OCI-M2 (cell line): Measurements from ENCODE around the gene ZNF277.

Source experiments
- DNase-seq: peaks from one replicate; lab custom pipeline; 2025; ENCODE audit not compliant: unreplicated experiment; lab: John Stamatoyannopoulos, UW

The ZNF277 gene

DNA sequence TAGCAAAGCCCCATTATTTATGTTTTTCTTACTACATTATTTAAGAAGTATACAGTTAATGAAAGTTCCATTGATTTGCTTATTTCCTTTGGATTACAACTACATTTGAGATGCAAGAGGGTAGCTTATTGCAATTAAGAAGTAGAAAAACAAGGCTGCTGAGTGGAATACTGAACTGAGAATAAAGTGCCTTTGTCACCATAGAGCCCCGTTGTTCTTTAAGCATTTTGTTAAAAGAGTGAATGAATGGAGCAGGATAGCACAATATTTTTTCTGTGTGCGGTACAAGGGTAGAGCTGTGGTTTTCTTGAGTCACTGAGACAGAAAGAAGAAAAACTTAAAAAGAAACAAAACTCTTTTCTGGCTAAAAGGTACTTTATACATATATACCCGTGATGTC lies 45.6 kb downstream of the ZNF277 start:
- DNase-seq: no peak

- no peak for DNase-seq
These were observed 46.2 kb downstream of the ZNF277 start for GRCh38 chr7:112252691-112253090.

DNA sequence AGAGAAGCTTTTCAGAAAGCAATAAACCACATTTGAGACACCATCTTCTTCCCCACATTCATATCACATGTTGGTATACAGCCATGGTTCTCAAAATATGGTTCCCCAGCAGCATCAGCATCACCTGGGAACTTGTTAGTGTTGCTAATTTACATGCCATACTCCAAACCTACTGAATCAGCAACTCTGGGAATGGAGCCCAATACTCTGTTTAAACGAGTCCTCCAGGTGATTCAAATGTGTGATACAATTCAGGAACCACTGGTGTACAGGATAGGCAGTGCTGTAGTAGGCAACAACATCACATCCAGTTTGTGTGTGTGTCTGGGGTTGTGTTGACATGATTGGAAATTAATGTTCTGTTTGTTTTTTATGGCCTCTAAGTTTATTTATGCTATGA lies 47.7 kb downstream of the ZNF277 start:
- no peak for DNase-seq

GRCh38 chr7:112254709-112255387 lies 48.4 kb downstream of the ZNF277 start:
- DNase-seq: no peak

DNA sequence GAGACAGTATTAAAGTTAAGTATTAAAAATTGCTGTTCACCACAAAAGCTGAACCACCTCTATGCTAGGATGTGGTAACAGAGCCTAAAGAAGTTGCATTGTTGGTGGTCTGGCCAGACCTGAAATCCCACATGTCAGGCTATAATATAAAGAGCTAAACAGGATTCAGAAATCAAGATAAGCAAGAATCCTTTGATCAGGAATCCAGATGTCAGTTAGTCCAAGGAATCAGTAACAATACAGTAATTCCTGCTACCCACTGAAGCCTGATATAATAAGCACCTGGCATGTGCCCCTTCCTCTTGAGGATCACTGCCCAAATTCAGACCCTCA lies 48.9 kb downstream of the ZNF277 start:
- no peak for DNase-seq

- DNase-seq: no peak
These were observed 50.6 kb downstream of the ZNF277 start for GRCh38 chr7:112257073-112257472.

- no peak for DNase-seq
These were observed 54.4 kb downstream of the ZNF277 start for GRCh38 chr7:112260911-112261310.

DNA sequence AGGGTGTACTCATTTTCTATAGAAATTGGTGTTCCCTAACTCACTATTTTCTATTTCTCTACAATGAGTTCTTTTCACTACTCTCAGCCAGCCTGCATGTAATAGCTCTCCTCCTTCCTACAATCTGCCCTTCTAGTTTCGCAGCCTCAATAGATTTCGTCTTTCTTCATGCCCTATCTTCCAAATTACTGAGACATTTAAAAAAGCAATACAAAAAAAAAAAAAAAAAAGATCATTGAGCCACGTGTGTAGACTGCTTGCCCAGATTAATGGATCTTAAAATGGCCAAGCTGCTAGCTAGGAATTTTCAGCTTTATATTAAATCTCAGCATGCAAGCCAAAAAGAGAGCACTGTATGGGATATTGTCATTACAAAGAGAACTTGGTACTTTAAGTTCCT lies 55.5 kb downstream of the ZNF277 start:
- no peak for DNase-seq

- DNase-seq: no peak
These were observed 56.5 kb downstream of the ZNF277 start for GRCh38 chr7:112262855-112263487.

GRCh38 chr7:112263519-112263918 lies 57.0 kb downstream of the ZNF277 start:
- no peak for DNase-seq

DNA sequence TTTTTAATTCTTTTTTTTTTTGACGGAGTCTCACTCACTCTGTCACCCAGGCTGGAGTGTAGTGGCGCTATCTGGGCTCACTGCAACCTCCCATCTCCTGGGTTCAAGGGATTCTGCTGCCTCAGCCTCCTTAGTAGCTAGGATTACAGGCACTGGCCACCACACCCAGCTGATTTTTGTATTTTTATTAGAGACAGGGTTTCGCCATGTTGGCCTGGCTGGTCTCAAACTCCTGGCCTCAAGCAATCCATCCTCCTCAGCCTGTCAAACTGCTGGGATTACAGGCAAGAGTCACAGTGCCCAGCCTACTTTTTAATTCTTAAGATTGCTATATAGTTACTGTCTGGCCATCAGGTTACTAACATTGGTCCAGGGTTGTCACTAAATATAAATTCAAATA lies 59.6 kb downstream of the ZNF277 start:
- no peak for DNase-seq

- no peak for DNase-seq
These were observed 60.2 kb downstream of the ZNF277 start for GRCh38 chr7:112266595-112267270.

GRCh38 chr7:112267944-112268691 lies 61.6 kb downstream of the ZNF277 start:
- DNase-seq: no peak

- no peak for DNase-seq
These were observed 64.7 kb downstream of the ZNF277 start for GRCh38 chr7:112271162-112271561.

DNA sequence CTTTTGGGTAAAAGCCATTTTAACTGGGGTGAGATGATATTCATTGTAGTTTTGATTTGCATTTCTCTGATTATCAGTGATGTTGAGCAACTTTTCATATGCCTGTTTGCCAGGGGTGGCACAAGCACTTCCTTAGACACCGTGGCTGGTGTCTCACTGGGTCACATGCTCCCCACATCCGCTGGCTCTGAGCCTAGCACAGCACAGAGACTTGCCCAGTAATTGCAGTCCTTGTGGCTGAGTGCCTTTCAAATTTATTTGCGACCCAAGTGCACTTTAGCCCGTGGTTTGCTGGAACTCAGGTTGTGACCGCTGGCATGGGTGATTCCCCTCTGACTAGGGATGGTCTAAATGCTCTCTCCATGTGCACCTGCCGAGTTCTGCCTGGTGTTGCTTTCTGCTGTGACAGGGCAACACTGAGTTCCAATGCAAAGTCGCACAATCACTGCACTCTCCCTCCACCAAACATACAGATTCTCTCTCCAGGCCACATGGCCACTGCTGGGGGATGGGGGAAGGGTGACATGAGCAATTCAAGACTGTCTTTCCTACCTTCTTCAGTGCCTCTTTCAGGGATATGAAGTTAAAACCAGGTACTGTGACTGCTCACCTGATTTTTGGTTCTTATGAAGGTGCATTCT lies 66.5 kb downstream of the ZNF277 start:
- DNase-seq: no peak

- DNase-seq: no peak
These were observed 72.5 kb downstream of the ZNF277 start for GRCh38 chr7:112279042-112279441.

GRCh38 chr7:112280267-112280666 lies 73.8 kb downstream of the ZNF277 start:
- DNase-seq: no peak

- peak; percentile 89 for DNase-seq
These were observed 76.1 kb downstream of the ZNF277 start for GRCh38 chr7:112282476-112283188.

DNA sequence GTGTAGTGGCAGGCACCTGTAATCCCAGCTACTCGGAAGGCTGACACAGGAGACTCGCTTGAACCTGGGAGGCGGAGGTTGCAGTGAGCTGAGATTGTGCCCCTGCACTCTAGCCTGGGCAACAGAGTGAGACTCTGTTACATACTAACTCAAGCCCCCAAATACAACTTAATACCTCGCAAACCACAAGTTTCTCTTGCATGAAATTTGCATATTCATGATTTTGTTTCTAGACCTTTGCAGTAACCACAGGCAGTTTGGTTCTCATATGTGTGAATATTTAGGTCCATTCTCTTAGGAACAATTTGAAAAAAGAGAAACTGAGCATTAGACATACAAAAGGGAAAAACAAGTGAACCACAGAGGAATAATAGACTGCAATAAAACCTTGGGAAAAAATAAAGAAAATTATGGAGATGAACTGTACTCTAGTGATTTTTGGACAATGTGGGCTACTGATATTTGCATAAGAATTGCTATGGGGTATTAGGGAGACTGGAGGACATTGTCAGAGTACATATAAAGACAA lies 77.0 kb downstream of the ZNF277 start:
- DNase-seq: no peak
